SH-SY5Y (cell line): Measurements from ENCODE around the gene TRPC4AP.

Source experiments
- GATA2 ChIP-seq: IDR thresholded peaks from 2 replicates; pipeline ENCODE4 v1.6.1; 2011; ENCODE audit warnings: mild to moderate bottlenecking, low read depth, low read length
- GATA3 ChIP-seq: IDR thresholded peaks from 2 replicates; pipeline ENCODE4 v1.6.1; 2011; ENCODE audit warnings: low read depth, mild to moderate bottlenecking, low read length, moderate library complexity

Gene TRPC4AP

DNA sequence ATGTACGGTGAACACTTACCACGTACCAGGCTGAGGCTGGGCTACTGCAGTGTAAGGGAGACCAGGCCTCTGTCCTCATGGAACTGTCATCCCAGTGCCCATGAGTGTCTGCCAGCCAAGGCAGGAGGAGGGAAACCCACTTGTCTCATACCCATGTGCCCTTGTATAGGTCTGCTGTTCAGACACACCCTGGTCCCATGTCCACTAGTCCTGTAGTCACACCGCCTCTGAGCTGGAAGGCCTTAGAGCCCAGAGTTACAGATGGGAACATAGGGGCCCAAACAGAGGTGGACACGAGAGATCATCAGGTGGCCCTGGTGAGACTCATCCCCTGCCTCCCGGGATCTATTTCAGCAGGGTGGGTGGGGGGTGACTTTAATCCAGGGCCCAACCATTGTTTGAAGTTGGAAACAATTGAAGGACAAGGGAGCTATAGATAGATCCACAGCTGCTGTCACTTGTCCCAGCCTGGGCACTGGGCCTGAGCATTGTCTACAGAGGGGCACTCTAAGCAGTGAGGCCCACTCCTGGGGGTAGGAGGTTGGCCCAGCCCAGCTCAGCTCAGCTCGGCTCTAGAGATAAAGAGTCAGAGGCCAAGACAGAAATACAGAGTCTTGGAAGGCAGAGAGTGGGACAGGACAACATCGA is 122.3 kb downstream of the TRPC4AP start:
- TF ChIP-seq GATA3 (no peak), GATA2 (no peak)

DNA sequence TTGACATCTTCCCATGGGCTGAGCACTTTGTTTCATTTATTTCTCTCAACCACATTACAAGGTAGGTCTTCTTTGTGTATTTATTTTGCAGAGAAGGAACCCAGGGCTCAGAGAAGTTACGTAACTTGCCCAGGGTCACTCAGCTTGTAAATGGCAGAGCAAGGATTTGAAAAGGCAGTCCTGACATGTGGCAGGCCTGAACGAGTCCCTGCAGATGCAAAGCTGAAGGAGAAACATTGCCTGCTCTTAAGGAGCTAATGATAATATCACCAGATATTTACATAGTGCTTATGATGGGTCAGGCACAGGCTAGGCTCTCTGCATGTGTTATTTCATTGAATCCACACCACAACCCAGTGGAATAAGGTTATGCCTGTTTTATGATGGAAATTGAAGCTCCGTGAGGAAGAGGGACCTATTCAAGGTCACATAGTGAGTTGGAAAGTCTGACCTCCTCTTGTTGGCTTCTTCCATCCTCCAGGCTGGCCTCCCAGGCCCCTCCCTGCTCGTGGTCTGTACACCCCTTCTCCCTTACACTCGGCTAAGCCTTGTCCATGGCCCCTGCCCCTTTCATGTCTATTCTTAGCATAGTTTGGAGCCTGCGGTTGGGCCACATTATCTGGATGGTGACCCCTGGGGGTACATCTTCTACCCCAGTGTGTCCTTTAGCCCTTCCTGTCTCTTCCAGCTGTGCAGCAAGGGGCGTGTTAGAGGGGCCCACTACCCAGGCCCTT is 124.4 kb downstream of the TRPC4AP start:
- TF ChIP-seq GATA2 (no peak), GATA3 (no peak)

- no peak for TF ChIP-seq GATA2
- no peak for TF ChIP-seq GATA3
Measured at GRCh38 chr20:34967421-34967820, 125.2 kb downstream of the TRPC4AP start.

- TF ChIP-seq GATA2 (no peak), GATA3 (no peak)
Measured at GRCh38 chr20:34965051-34965450, 127.6 kb downstream of the TRPC4AP start.

- TF ChIP-seq GATA2 (no peak), GATA3 (no peak)
Measured at GRCh38 chr20:34964486-34964885, 128.1 kb downstream of the TRPC4AP start.

DNA sequence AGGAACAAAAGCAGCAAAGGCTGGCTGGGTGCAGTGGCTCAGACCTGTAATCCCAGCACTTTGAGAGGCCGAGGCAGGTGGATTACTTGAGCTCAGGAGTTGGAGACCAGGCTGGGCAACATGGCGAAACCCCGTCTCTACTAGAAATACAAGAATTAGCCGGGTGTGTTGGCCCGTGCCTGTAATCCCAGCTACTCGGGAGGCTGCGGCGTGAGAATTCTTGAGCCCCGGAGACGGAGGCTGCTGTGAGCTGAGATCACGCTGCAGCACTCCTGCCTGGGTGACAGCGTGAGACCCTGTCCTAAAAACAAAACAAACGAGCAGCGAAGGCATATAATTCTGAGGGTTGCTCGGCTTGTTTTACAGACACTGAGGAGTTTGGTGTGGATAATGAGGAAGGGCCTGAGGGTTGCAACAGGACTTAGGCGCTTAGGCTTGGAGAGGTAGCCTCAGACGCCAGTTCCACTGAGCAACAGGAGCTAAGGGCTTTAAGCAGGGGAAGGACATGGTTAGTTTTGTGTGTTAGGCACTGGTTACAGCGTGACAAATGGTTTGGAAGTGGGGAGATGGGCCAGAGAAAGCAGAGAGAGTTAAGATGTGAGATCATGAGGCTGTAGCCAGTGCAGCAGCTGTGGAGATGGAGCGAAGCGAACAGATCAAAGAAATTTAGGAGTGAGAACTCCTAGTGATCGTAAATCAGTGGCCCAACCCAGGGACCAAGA is 135.7 kb downstream of the TRPC4AP start:
- TF ChIP-seq GATA3 (no peak), GATA2 (no peak)

GRCh38 chr20:34956041-34956458 is 136.6 kb downstream of the TRPC4AP start:
- TF ChIP-seq GATA2 (peak; percentile 67), GATA3 (no peak)

DNA sequence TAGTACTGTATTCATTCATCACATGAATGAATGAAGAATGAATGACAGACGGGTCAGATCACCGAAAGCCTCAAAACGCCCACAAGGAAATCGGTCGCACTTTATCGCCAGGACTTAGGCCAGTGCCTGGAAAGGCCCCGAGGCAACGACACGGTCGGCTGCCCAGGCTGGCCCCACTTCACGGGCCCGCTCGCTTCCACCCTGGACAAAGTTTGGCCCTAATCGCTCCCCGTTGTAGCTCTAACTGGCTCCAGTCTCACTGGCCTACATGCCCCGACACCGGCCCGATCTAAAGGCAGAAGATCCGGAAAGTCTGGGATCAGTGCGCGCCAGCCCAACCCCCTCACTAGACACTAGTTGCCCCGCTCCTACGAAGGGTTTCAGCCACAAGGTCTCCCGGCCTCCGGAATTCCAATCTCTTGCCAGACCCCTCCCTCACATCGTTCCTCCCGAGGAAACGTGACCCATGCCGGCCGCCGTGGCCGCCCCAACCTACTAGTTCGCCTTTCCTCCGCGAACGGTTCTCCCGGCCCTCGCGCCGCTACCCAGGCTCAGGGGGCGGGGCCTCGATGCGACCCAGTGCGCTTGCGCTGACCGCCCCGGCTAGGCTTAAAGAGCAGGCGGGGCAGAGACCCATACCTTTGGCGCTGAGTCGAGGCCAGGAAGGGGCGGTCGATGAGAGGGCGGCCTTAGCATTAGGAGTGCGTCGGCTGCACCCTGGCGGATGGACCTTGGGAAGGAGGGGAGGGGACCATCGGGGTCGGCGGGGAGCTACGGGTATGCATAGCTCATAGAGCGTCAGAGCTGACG is 137.2 kb downstream of the TRPC4AP start, which contains the start of the genes GSS and MYH7B:
Gene GSS, minus strand, starts transcription at position 576 of the 810 bp plus-strand sequence. CDS start 3,954 bp downstream, outside the sequence.
Gene MYH7B, plus strand, starts transcription at position 638 of the 810 bp plus-strand sequence. CDS start 22,138 bp downstream, outside the sequence.
- TF ChIP-seq GATA3 (no peak), GATA2 (0 out of 2 replicates have a peak, but pooled peaks have one; percentile 0)

DNA sequence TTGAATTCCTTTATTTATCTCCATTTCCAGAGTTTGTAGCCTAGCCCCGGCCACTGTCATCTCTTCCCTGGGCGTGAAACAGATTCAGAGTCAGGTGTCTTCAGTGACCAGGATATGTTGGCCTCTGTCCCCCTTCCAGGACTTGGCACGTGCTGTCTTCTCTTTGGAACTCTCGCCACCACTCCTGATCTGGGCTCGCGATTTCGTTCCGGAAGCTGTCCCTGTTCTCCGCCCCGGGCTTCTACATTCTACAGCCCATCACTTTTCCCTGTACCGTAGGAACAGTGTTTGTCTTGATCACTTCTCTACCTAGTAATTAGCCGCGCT is 137.7 kb downstream of the TRPC4AP start:
- 0 out of 2 replicates have a peak, but pooled peaks have one; percentile 3 for TF ChIP-seq GATA2
- no peak for TF ChIP-seq GATA3

GRCh38 chr20:34953960-34954359 is 138.6 kb downstream of the TRPC4AP start:
- TF ChIP-seq GATA3 (no peak), GATA2 (no peak)

GRCh38 chr20:34952671-34953070 is 139.9 kb downstream of the TRPC4AP start:
- no peak for TF ChIP-seq GATA2
- no peak for TF ChIP-seq GATA3
